GM21515 (cell line): ENCODE measurements around the gene PAX5.
"Not testable (repeated sequence)": the region's sequence is repeated elsewhere in the genome, so short reads cannot be mapped to it uniquely, and the experiment has no call there.

ENCODE experiments used
- ATAC-seq: cut with Tn5 transposase; IDR thresholded peaks from one replicate; pipeline ENCODE4 v1.9.1; 2021; ENCODE audit not compliant: unreplicated experiment

Gene PAX5

DNA sequence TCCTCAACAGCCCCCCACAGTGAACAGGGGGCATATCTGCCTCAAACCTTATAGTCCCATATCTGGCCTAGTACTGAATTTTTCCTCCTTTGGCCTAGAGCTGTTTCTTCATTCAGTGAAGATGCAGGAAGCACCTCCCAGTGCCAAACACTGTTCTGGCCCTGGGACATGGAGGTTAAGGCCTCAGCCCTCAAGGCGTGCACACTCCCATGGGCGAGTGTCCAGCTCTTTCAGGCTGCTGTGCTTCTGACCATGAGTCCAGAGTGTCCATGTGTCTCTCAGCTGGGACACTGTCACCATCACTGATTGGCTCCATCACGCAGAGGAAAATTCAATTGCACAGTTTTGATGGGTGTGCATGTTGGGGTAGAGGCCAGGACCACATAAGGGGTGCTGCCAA lies 151.5 kb downstream of the PAX5 start:
- no peak for ATAC-seq

DNA sequence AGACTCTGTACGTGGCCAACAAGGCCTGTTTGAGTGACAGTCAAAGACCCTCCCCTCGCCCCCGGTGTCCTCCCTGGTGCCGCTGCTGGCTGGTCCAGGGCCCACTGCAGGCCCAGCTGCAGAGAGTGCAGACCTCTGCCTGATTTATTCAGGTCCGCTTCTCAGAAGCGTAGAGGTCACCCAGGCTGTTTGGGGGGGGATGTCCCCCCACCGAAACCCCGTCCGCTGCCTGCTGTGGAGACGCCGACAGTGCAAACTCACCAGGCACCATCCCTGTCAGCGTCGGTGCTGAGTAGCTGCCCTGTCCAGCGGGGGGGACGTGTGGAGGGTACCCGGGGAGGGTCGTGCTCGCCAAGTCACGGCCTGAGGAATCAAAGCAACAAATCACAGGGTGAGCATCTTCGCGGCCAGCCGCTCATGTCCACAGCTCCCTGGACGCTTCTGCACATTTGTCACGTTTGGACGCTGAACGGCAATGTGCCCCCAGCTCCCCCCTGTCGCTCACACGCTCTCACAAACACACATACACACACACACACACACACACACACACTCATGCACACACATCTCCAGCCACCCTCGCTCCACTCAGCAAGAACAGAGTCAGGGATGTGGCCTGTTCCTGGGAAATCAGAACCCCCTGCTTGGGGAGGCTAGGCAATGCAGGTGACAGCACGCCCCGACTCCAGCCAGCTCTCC lies 152.2 kb downstream of the PAX5 start:
- no peak for ATAC-seq

DNA sequence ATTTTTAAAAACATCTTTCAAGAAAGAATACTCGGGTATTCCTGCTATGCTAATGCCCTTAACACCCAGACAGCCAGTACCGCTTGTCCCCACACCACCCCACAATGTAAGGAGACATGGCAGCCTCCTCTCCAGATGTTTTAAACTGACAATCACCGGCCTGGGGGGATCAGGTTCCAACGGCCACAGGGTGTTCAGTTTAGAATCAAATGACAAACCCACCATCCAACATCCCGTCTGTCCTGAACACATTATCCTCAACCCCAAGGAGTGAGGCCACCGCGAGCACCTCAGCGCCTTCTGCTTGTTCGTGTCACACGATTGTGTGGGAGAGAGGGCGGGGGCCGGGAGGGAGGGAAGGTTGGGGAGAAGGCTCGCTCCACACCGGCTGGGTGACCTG lies 152.8 kb downstream of the PAX5 start:
- no peak for ATAC-seq

DNA sequence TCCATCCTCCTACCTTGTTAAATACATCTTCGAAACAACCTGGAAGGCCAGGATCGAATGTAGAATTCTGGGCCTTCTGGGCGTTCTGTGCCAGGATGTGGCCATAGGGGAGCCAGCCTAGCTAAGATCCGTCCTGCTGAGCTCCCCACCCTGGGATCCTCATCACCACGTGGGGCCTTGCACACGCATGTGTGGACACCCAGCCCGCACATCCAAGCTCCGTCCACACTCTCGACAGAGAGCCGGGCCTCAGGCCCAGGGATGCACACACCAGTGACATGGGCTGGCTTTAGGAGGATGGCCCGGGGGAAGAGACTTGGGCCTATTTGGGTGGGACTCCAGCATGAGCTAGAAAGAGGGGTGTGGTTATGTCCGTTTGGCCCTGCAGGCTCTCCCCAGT lies 154.0 kb downstream of the PAX5 start:
- ATAC-seq = no peak

DNA sequence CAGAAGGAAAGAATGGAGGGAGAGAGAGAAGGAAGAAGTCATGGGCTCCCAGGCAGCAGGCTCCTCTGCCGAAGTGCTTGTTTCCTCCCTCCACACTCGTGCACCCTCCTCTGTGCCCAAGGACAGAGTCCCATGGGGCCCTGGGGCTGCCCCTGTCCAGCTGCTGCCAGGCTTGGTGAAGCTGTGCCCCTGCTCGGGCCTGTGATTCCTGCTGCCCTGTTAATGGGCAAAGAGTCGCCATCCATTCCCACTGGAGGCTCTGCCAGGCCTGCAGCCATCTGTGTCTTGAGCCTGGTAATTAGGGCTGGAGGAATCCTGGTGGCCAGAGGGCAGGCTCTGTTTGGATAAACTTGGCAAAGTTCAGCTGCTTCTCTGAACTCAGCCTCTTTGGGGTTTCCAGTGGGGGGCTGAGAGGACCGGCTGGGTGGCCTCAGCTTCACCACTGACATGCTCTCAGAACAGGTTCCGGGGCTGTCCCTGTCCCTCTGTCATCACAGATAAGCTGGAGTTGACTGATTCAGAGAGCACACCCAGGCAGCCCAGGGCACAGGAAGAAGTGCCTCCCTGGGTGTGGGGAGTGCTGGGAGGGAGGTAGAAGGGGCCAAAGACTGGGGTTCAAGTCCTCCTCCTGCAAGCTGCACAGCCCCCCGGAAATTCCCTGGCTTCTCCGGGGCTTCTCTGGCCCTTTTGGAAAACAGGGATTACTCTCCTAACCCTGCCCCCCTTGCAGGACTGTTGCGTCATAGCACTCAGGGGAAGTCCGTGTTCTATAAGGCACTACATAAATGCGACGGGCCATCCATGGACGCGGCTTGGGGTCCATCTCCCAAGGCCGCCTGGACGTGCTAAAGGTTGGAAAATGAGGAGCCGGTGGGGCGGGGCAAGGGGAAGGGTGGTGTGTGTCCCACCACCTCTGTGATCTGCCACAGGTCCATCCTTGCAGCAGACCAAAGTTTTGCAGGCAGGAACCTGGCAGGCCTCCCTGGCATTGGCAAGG lies 154.8 kb downstream of the PAX5 start:
- ATAC-seq = peak; percentile 62

DNA sequence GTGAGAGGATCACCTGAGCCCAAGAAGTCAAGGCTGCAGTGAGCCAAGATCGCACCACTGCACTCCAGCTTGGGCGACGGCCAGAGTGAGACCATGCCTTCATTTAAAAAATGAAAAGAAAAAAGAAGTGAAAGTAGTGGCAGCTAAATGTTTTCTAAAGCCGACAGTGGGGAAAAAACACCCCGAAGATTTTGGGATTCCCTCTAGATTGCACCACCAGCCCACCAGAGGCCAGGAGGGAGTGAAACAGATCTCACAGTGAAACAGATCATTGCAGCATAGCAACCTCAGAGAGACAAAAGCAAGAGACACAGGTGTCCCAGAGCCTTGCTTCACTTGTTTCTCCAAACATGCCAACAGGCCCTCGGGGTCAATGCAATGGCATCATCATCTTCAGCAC lies 156.8 kb downstream of the PAX5 start:
- no peak for ATAC-seq

DNA sequence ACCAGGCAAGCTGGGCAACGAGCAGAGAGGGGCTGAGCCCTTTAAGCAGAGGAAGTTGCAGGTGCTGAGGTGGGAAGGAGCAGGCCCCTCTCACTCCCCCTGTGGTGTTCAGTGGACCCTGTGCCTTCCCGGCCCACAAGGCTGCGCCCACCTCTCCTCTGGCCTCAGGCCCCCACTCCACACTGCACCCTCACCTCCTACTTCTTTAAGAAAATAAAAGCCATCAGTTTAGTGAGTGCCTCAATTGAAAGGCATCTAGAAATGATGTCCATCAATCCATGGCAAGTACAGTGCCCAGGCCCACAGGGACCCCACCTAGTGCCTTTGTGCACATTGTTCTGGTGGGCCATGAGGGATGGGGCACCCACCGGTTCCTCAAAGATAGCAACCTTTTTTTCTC lies 158.0 kb downstream of the PAX5 start:
- no peak for ATAC-seq

DNA sequence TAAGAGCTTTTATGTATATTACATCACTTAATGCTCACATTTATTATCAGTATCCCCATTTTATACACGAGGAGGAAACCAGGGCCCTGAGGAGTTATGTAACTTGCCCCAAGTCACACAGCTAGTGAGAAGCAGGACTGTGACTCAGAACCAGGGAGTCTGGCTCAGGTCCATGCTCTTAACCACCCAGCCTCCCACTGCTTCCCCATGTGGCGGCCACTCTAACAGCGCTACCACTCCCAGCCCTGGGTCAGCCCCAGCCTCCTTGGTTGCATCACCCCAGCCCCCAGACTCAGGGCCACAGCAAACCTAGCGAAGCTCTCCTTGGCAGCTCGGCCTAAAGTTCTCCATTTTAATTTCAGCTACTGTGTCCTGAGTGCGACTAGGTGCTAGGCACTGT lies 159.1 kb downstream of the PAX5 start:
- no peak for ATAC-seq

DNA sequence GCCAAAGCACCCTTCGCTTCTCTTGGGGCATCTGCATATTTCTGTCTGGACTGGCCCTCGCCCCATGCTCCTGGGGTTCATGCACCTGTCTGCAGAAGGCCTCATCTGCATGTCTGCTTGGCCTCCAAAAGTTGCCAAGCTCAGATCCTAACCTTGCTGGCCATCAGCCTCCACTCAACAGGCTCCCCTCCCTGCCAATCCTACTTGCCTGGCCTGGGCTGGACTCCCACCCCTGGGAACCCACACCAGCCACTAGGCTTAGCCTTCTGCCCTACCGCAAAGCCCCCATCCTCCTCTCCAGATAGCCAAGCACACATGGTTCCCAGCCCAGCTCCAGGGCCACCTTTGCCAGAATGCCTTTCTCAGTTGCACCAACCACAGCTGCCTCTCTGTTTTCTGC lies 159.8 kb downstream of the PAX5 start:
- ATAC-seq = no peak

DNA sequence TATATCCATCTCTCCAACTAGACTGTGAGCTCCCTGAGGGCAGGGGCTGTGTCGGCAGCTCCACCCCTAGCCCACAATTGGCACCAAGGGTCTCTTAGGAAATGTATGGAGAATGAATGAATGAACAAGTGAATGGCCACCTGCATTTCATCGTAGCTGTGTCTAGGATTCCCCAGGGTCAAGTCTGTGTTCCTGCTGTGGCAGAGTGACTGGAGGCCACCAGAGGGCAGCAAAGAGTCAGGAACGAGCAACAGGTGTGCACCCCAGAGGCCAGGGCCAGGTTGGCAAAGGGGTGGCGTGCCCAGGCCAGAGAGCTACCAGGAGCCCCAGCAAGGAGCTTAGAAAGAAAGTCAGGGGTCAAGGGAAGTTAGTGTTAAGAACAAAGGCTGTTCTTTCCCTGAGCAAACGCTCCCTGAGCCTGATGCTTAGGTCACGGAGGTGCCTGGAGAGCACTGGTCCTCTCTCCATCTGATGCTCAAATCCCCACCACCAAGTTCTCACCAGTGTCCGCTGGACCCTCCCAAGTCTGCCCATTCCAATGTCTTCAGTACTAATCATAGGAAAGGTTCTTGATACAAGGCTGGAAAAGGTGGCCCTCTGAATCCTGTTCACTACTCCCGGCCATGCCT lies 160.7 kb downstream of the PAX5 start:
- ATAC-seq = no peak

DNA sequence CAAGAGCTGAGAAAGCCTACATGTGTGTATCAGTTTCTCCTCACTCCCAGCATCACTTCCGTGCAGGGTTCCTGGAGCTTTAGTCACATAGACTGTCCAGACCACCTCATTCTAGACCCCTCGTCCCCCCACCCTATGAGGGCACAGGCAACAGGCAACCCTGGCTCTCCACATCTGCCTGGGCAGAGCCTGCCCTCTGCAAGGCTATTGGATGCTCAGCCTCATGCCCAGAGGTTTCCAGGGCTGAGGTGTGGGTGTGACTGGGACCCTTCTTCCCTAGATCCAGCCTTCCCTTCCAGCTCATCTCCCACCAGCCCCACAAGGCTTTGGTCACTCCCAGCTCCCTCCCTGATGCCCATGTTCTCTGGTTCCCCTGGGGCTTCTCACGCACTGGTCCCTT lies 161.4 kb downstream of the PAX5 start:
- ATAC-seq = no peak

DNA sequence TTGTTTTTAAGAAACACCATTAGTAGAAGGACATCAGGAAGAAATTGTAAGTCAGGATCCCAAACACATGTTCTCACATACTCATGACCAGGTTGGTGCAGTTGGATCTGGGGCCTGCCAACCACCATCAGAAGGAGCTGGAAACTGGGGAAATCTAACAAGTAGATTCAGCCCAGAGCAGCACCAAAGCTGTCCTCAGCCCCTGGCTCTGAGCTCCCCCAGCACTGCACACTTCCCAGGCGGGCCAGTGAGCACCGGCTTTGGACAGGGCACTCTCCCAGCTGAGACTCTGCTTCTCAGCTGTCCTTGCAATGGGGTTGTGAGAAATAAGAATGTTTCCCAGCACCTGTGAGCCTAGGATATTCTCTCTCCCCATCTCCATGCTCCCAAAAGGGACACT lies 162.5 kb downstream of the PAX5 start:
- no peak for ATAC-seq

DNA sequence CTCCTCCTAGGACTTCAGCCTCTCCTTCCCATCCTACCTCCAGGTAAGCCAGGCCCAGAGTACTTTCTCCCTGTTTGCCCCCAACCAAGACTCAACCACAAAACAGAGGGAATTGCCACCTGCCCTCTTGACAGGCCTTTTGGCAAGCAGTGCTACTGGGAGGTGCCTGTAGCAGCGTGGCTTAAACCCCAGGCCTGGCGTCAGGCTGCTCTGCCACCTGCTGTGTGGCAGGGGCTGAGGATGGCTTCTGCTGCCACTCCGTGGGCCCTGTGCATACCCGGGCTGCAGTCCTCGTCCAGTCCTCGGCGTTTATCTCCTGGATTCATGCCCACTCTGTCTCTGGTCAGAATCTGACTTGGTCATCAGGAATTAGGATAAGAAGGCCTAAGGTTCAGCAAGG lies 163.1 kb downstream of the PAX5 start:
- no peak for ATAC-seq

DNA sequence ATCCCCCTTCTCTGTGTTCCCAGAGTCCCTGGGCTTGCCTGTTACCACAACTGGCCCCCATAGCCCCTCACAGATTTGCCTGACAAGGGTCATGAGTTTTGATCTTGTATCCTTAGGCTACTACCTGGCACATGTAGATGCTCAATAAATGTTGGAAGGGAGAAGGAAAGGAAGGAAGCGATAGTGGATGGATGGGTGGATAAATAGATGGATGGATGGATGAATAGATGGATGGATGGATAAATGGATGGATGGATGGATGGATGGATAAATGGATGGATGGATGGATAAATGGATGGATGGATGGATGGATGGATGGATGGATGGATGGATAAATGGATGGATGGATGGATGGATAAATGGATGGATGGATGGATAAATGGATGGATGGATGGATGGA lies 164.5 kb downstream of the PAX5 start:
- ATAC-seq = not testable (repeated sequence)

DNA sequence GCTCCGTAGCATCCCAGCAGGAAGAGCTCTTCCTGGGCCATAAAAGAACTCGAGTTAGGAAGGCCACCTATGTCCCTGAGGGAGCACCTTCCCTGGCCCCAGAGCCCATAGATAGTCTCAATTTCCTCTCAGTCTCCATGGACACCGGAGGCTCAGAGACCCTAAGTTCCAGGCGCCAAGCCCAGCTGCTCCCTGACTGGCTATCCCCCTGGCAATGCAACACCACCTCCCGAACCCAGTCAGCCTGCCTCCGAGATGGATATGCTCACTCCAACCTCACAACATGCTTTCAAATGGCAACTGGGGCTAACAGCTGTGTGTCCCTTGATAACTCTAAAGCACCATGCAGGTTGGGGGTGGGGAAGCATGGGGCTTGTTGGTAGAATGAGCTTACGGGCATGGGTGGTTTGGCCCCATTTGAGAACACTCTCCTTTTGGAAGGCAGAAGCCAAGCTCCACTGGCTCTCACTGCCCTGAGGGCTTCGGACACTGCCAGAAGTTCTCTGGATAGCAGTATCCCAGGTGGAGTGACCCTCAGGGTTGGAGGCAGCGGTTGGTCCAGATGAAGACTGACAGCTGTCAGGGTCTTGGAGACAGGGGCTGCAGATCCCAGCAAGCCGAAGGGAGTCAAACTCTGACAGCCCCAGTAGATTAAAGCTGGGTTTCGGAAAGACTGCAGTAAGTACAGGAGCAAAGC lies 165.3 kb downstream of the PAX5 start:
- no peak for ATAC-seq

DNA sequence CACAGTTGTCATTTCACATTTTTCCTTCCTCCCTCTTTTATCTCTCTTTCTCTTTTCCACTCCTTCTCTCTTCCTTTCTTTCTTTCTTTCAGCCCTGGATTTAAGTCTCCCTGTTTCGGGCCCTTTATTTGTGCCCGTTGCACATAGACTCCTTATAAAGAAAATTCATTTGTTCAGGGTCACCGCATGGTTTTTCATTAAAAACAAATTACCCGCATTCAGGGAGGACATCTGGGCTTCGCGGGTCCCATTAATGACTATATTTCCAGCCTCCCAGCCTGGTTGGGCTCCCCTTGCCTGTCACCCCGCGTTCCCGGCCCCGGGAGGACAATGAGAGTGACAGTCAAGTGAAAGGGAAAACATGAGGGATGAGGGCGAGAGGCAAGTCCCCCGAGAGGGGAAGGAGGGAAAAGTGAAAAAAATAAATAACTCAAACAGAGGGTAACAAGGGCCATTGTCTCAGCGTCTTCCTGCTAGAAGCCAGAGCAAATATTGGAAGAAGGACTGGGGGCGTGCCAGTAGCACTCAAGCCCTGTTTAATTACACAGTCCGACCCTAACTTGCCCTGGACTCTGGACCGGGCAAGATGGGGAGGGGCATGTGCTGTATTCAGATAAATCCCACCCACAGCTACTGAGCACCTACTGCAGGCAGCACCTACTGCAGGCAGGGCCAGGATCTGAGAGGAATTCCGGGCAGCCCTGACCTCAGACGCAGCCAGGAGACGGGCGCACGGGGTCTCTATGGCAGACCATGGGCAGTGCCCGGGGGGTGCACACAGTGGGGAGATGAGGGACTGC lies 166.2 kb downstream of the PAX5 start:
- no peak for ATAC-seq

DNA sequence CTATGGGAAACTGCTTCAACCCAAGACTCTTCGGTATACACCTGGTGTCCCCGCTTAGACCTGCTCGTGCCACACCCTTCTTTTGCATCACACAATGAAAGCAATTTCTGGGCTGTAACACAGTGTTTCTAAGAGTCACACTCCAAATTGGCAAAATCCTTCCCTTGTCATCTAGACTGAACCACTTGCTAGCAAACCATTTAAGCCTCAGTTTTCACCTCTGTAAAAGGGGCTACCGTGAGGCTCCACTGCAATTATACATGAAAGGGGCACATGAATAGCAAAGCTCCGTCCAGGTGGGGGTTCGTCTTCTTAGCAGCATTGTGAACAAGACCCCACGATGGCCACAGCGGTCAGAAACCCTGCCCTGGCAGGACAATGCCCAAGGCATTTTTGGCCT lies 166.8 kb downstream of the PAX5 start:
- no peak for ATAC-seq

DNA sequence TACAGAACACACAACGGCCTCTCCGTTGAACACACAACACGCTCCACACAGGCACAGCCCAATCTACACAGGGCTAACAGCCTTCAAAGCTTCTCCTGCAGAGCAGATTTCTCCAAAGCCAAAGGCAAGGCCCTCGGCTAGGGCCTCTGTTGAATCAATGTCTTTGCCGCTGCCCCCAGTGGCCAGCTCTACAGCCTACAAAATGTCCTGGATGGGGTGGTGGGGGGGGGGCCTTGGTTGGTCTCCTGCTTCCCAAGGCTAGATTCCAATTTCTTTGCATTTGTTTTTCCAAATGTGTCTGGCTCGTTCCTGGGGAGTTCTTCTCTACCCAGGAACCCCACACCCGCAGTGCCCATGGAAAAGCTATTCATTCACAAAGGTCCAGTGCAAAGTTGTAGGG lies 167.2 kb downstream of the PAX5 start:
- ATAC-seq = no peak

DNA sequence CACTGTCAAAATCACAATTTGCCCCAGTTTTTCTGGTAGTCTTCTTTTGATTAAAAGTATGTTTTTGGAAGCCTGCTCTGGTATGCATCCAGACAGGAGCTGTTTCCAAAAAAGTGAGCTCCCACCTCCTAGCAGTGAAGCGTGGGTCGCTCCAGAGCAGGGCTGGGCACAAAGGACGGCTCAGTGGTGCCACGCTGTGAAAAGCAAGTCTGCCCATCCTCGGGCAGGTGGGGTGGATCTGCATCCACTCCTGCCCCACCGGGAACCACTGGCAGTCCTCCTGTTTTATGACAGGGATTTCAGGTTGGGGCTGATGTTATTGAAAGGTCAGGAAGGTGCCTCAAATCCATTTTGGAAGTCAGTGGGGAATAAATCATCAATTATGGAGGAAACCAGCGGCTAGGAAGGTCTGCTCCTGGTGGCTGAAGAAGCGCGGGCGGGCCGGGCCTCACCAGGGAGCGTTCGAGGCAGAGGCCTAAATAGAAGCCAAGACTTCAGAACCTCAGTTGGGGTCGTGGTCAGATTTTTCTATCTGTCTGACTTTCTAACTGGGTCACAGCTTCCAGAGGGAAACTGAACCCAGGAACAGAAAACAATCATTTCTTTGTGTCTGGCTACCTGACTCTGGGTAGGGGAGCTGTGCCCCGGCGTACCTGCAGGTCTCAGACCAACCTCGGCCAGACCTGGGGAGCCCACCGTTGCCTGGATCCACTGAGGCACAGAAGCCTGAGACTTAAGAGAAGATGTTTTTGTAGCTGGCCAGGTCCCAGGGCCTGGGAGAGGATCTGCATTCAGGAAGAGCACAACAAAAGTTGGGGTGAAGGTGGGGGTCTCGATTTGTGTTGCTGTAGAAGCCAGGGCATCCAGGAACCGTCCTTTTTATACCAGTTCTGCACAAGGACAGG lies 168.1 kb downstream of the PAX5 start:
- no peak for ATAC-seq
